GM19023 (cell line): ENCODE data around the gene DCXR.
A peak's percentile ranks its signal among the peaks of the same experiment; 100 is the strongest.

ENCODE experiments used
- ATAC-seq: cut with Tn5 transposase; IDR thresholded peaks from one replicate; pipeline ENCODE4 v1.9.1; 2021; ENCODE audit warnings: mild to moderate bottlenecking, moderate library complexity; ENCODE audit not compliant: unreplicated experiment

Gene DCXR

DNA sequence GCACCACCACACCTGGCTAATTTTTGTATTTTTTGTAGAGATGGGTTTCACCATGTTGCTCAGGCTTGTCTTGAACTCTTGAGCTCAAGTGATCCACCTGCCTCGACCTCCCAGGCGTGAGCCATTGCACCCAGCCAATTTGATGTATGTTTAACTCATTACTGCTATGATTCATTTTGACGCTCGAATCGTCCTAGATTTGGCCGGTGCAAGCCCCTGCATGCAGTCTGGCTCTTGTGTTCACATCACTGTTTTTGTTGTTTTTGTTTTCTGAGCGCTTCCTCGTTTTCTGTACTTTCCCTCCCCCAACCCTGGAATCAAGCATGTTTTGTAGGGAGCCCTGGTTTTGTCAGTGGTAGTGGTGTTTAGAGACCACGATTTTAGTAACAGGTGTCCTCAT lies 35.9 kb upstream of the DCXR start:
- ATAC-seq: no peak

DNA sequence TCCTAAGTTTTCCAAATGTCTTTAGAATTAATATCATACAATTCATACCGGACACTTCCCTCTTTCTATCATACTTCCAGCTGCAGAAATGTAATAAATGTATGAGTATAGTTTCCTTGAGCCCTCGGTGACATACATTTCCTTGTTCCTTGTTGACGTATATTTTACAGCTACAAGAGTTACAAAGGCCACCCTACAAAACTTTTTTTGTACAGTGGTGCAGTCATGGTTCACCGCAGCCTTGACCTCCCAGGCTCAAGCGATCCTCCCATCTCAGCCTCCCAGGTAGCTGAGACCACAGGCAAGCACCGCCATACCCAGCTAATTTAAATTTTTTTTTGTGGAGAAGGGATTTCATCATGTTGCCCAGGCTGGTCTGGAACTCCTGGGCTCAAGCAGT lies 35.3 kb upstream of the DCXR start:
- ATAC-seq: no peak

DNA sequence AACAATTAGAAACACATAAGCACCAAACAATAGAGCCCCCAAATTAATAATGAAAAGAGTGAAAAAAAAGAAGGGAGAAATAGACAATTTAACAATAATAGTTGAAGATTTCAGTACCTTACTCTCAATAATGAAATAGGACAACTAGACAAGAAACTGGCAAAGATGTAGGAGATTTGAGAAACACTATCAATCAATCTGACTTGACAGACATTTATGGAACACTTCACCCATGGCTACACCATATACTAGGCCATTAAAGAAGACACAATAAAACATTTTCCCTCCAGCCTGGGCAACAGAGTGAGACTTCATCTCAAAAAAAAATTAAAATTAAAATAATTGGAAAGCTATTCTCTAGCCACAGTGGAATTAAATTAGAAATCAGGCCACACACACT lies 33.1 kb upstream of the DCXR start:
- no peak for ATAC-seq

DNA sequence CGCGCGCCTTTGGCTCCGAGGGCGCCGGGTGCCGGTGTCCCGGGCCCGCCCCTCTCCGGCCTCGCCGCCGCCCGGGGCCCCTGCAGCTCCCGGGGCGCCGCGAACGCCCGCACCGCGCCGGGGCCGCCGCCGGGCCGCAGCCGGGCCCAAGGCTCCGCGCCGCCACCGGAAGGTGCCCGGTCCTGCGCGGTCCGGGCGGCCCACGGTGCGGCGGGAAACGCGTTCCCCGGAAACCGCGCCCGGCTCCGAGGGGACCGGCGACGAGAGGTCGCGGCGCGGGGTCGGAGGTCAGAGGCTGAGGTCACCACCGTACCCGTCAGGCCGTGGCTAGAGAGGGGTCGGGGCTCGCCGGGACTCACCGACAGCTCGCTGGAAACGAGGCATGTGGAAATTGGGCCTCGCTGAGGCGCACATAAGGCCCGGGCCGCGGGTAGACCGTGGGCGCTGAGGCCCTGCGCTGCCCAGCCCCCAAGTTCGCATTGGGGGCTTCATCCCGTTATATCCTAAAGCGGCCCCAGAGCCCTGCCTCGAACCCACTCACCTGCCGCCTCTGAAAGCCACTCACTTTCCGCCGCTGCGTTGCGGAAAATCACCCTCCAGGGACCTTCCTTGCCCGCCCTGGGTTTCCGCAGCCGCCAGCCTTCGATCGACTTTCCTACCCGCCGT lies 28.3 kb upstream of the DCXR start, which contains the start of gene DUS1L:
DUS1L (minus strand) TSS at position 167 of the 666 bp plus-strand sequence. CDS start 745 bp downstream, outside the sequence.
- peak; percentile 74 for ATAC-seq

DNA sequence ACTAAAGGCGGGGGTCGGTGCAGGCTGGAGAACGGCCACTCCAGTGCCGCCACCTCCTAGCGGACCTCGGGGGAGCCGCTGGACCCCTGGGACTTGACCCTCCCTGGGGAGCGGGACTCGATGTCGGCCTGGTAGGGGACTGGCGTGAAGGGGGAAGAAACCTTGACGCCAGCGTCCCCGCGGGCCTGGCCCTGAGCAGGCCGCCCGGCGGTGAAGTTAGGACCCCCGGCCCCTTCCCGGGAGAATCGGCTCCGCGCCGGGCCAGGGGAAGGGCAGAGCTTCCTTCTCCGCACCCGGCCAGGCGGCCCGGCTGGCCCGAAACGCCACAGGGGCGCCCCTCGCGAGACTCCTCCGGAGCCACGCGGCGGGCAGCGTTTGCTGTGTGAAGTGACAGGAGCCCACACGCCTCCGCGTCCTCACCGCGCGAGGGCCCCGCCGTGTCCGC lies 27.7 kb upstream of the DCXR start:
- ATAC-seq: peak; percentile 25

DNA sequence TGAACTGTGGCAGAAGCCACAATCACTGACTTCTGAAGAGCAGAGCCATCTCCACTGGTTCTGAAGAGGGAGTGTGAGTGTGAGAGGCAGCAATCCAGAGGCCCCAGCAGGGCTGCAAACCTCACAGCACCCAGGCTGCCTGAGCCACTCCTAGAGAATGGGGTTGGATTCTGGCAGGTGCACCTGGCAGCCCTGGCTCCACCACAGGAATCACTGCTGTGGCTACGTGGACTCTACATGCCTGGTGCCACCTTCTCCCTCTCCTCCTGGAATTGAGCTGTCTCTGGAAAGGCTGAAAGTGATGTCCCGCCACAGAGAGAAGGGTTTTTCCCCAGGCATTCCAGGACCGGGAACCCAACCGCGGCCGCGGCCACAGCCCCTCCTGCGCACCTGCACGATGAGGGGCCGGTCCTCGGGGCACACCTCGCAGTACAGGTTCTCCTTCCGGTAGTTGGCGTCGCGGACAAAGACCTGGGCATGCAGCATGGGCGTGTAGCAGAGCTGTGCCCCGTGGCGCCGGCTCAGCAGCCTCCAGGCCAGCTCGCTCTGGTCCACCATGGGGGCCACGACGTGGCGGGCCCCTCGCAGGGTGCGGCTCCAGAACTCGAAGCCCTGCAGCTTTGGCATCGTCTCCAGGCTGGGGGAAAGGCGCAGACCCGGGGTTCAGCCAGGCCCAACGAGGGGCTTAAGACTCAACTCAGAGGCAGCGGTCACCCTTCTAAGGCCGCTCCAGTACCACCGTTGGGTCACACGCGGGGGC lies 27.1 kb upstream of the DCXR start:
- ATAC-seq: no peak

DNA sequence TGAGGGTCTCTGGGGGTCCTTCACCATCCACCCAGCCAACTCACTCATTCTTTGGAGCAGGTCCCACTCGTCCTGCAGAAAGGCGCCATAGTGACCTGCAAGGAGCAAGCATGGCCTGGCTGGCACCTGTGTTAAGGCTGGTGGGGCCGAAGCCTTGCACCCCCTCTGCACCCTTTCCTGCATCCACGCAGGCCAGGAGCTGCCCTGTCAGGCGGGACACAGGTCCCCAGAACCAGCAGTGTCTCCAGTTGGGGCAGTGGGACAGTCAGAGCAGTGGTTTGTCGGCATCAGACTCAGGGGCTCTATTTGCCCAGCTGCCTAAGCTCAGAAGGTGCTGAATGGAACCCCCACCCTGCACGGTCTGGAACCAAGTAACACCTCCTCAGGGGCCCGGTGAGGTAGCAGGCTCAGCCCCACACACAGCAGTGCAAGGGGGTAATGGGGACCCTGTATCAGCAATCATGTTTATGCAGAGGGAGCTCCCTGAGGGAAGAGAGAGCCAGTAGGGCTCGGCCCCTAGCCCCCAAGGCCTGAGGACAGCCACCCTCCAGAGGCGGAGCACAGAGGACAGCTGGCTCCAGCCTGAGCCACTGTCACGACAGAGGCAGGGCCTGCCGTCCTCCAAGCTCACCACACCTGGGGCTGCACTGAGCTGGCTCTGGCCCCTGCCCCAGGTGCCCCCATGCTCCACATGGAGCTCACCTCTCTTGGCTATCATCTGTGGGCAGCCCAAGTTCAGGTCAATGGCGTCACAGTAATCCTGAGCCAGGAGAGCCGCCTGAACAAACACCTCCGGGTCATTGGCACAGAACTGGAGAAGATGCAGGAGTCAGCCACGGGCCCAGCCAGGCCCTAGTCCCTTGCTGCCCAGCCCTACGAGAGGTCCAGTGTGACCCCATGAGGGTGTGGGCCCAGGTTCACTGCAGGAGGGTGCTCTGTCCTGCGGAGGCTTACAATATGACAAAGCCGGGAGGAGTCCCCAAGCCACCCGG lies 26.2 kb upstream of the DCXR start:
- ATAC-seq: no peak

DNA sequence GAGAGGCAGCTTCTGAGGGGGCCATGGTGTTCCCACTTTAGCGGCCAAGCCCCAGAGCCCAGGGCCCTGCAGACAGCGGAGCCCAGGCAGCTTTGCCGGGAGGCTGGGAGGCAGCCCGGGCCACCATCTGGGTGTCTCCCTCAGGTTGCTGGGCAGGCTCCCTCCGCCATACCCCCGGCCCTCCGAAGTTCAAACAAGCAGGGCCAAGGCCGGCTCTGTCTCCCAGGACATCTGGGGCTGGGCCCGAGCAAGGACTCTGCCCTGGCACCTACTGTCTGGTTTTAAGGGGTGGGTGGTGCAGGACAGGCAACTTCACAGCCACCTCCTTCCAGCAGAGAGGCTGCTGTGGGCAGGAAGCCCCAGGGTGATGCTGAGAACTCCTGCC lies 25.5 kb upstream of the DCXR start:
- ATAC-seq: no peak

DNA sequence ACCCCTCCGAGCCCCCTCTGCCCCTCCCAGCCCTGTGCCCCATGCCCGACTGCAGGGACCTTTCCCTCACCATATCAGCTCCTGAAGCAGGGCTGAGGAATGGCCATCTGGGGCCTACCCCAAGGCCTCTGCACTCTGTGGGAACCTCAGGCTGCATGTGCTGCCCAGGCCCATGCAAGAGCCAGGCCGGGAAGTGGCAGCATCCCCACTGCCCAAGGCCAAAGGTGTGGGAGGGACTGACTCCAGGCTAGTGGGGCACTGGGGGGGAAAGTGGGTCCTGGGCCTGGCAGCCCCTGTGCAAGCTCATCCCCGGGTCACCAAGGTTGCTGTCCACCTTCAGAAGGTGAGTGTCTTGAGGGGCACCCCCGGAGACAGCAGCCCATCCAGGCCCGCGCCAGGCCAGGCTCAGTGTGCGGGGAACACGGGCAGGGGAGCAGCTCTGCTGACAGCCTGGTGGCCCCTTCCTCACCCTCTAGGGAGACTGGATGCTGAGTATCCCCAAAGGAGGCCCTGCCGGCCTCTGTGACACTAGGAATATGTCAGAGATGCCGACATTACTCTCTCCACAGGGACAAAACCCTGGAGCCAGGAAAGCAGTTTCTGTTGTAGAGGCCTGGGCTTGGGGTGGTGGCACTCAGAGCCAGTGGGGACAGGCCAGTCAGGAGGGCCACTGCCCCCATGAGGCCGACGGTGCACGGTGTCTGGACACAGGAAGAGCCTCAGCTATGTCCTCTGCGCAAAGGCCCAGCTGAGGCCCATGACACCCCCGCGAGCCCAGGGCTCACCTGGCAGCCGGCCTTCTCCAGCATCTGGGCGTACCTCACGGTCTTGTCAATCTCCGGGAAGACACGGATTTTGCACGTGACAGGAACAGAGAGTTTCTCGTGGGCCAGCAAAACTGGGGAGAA lies 24.8 kb upstream of the DCXR start:
- ATAC-seq: no peak

DNA sequence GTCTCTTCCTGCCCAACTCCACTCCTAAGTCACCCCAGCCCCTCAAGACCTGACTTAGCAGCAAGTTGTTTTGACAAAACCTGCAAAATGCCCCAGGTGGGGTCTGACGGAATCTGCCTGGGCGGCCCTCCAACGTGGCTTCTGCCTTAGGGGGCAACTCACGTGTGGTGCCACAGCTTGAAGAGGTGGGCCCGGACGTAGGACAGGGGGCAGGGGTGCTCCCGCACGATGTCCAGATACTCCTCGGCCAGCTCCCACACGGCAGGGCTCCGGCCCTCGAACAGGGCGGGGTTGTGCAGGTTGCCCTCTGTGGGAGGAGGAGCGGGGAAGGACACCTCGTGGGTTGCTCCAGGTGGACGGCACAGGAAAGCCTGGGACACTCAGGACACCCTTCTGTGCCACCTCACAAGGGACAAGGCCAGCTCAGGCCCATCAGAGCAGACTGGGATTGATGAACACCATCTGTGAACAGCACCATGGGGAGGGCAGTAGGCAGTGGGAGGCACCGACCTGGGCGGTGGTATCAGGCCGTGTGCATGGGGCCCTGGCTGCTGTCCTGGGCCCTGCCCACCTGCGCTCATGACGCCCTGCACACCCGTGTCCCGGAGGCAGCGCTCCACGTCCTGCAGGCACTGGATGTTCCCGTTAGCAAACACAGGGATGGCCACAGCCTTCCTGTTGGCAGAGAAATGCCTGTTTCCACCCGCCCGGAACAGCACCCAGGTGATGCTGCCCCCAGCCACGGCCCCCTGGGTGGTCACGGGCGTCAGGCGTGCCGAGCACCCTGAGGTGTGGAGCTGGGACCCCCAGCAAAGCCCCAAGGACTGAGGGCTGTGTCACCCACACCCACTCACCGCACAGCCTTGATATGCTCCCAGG lies 23.8 kb upstream of the DCXR start:
- ATAC-seq: no peak

DNA sequence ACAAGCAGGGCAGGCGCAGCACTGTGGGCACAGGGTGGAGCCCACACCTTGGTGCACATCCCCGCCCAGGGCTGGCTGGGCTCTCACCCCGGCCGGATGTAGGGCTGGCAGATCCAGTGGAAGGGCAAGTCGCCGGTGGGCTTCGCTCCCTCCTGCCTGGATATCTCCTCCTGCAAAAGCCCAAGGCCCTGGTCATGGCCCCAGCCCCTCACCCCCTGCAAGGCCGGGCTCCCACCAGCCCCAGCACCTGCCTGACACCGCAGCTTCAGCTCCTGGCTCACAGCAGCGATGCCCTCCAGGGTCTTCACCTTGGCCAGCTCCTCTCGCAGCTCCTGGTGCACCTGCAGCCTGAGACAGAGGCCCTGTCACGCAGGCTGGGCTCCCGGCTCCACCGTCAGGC lies 23.1 kb upstream of the DCXR start:
- no peak for ATAC-seq

DNA sequence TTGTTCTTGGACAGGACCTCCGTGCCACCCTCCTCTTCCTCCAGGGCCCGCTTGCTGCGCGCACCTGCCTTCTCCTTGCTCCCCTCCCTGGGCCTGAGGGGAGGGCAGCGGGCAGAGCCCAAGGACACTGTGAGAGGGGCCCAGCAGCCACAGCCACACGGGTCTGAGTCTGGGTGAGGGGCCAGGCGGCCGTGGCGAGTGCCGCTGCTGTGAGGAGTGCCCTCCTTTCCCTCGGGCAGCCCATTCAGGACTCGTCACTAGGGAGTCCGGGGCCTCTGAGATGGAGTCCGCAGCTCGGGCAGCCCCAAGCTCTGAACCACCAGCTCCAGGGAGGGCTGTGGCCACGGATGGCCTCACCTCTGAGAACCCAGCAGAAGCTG lies 22.5 kb upstream of the DCXR start:
- ATAC-seq: no peak

DNA sequence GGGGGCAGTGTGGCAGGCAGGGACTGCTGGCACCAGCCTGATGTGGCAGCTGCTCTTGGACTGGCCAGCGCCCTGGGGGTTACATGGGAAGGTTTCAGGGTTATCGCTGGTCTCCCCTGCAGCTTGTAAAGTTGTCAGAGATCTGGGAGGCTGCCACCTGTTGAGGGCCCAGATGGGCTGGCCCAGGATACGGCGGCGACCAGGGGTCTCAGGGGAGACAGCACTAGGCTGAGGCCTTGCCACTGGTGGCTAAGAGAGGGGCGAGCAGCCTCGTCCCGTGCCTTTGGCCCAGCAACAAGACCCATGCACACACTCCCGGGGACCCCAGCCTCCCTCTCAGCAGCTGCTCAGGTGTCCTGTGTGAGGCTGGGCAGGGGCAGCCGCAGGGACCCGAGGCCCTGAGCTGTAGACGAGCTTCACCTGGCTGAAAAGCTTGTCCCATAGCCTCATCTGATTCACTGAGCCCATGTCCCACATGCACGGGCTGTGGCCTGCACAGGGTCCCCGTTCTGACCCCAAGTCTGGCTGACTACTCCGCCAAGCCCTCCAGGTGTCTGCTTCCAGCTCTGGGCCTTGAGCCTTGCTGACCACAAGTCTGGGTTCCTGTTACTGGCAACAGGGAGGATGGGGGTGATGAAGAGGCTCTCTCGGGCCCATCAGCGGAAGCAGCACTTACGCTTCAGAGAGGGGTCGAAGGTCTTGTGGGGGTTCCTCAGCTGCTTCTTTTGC lies 21.9 kb upstream of the DCXR start:
- no peak for ATAC-seq

DNA sequence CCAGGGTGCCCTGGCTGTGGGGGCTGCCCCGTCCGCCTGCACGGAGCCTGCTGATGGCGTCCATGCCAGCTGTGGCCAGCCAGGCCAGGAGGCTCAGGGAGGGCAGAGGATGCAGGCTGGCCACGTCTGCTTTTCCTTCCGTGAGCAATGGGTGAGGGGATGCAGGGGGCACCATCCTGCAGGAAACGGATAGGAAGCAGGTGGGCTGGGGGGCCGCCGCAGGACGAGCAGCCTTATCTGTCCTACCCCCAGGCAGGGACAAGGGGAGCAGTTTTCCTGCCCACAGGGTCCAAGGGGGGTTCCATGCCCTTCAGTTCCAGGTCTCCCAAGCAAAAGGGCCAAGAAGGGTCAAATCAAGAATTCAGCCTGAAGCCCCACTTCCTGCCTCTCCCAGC lies 21.4 kb upstream of the DCXR start:
- ATAC-seq: no peak

DNA sequence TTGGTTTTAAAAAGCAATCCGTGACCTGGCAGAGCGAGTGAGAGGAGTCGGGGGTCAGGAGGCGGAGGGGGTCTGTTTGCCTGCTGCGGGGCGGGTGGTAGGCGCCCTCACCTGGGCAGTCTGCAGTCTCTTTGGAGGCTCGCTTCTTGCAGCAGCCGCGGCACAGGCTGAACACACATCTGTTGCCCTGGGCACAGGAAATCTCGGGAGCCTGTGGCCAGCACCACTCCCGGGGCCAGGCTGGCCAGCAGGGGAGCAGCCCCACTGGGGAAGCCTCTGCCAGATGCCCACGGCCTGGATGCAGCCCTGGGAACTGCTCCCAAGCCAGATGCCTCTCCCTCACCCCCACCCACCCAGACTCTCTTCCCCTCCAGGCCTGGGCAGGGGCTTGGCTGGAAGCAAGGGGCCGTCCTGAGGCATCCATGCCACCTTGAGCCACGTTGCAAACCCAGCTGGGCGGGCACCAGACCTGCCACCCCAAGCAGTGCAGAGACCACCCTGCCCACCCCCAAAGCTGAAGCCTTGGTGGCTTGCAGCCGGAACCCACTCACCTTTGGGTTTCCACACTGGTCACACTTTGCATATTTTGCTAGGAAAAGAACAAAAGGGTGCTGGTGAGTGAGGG lies 20.8 kb upstream of the DCXR start:
- ATAC-seq: no peak

DNA sequence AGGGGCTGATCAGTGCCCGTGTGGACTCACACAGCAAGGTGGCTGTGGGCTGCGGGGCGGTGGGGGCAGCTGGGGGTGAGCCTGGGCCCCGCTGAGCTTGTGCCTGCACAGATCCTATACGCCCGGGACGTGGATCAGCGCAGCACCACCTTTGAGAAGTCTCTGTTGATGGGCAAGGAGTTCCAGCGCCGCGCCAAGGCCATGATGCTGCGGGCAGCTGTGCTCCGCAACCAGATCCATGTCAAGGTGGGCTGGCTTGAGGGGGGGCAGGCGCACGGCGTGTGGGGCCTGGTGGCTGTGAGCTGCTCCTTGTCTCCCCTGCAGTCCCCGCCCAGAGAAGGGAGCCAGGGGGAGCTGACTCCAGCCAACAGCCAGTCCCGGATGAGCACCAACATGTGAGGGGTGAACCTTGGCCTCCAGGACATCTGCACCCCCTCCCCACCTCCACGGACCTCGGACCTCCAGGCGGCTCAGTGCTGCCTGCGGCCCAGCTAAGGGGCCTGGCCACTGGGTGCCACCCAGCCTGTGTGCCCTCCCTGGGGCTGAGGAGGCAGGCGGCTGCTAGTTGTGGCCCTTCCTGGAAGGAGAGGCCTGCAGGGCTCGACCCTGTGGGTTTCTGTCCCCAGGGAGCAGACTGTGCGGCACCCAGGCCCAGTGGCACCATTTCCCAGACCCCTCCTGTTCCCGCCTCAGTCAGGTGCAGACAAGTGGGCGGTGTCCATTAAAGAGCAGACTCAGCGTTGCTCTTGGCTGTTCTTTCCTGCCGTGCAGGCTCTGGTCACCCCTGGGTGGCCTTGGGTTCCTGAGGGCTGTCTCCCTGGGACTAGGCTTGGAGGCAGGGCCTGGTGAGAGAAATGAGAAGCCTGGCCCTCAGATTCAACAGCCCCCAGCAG lies 19.5 kb upstream of the DCXR start:
- ATAC-seq: no peak
